C4-2B (cell line): Measurements from ENCODE around the gene CLCN3.

Experiments used
- ZFX ChIP-seq: fragments of 450-650 bp; IDR thresholded peaks from 2 replicates; pipeline ENCODE4 v1.6.1; 2017
- TF ChIP-seq, protein P1 (sequence below): fragments of 450-650 bp; conservative IDR thresholded peaks from 2 replicates; pipeline ENCODE4 v1.5.1; 2017; ENCODE audit warnings: mild to moderate bottlenecking

DNA sequence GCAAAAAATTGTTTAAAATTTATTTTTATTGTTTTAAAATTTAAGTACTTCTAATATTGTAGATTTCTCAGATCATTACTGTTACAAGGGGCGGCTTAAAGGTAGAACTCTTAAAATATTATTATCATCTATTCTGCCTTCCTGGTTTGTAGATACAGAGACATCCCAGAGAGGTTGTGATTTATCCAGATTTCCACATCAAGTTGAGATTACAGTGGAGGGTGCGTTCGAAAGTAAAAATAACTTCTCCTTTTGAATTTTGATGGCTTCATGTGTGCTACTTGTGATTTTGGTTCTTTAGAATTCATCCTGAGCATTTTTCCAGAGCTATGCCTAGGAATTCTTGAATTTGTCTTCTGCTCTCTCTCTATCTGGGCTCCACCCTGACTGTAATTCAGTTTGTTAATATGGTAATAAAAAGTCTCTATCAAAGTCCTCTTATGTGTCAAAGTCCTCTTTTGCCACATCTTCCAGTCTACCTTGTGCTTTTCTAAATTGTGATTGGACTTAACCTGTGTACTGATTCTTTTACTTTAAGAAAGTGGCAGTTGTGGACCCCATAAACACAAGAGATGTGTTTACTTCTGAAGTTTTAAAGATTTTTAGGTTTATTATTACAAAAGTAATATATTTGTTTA, 37.2 kb downstream of the CLCN3 start:
- TF ChIP-seq, protein P1, sequence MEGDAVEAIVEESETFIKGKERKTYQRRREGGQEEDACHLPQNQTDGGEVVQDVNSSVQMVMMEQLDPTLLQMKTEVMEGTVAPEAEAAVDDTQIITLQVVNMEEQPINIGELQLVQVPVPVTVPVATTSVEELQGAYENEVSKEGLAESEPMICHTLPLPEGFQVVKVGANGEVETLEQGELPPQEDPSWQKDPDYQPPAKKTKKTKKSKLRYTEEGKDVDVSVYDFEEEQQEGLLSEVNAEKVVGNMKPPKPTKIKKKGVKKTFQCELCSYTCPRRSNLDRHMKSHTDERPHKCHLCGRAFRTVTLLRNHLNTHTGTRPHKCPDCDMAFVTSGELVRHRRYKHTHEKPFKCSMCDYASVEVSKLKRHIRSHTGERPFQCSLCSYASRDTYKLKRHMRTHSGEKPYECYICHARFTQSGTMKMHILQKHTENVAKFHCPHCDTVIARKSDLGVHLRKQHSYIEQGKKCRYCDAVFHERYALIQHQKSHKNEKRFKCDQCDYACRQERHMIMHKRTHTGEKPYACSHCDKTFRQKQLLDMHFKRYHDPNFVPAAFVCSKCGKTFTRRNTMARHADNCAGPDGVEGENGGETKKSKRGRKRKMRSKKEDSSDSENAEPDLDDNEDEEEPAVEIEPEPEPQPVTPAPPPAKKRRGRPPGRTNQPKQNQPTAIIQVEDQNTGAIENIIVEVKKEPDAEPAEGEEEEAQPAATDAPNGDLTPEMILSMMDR, result no peak
- TF ChIP-seq ZFX, result no peak
